22Rv1 (cell line): ENCODE measurements around the gene GINS2.

Experiments used
- ZFX ChIP-seq: fragments of 450-650 bp; IDR thresholded peaks from 2 replicates; pipeline ENCODE4 v1.6.1; 2017; ENCODE audit warnings: antibody characterized with exemption, borderline replicate concordance
- TF ChIP-seq, protein P1 (sequence below): fragments of 450-650 bp; IDR thresholded peaks from 2 replicates; pipeline ENCODE4 v1.5.1; 2017; ENCODE audit warnings: mild to moderate bottlenecking

- TF ChIP-seq, protein P1, sequence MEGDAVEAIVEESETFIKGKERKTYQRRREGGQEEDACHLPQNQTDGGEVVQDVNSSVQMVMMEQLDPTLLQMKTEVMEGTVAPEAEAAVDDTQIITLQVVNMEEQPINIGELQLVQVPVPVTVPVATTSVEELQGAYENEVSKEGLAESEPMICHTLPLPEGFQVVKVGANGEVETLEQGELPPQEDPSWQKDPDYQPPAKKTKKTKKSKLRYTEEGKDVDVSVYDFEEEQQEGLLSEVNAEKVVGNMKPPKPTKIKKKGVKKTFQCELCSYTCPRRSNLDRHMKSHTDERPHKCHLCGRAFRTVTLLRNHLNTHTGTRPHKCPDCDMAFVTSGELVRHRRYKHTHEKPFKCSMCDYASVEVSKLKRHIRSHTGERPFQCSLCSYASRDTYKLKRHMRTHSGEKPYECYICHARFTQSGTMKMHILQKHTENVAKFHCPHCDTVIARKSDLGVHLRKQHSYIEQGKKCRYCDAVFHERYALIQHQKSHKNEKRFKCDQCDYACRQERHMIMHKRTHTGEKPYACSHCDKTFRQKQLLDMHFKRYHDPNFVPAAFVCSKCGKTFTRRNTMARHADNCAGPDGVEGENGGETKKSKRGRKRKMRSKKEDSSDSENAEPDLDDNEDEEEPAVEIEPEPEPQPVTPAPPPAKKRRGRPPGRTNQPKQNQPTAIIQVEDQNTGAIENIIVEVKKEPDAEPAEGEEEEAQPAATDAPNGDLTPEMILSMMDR, result no peak
- TF ChIP-seq ZFX, result no peak
Measured at GRCh38 chr16:85665373-85665740, 23.4 kb downstream of the GINS2 start.
